Uterus (tissue), 4 donors: ENCODE measurements around the gene RNF214. TPM values are rescaled to one million over a fixed set of nuclear protein-coding genes. Genes with fewer than 3 reads are reported as not detected.

ENCODE experiments used
- DNase-seq, 2 donors: peaks; one replicate each; pipeline ENCODE4 v3.0.0-alpha.2; 2019 to 2020
- H3K27ac ChIP-seq, 2 donors: fragments of 200-600 bp; sonication (generic); 1 replicate in 1 of 2; 2 replicates in 1 of 2; pipeline ENCODE4 v1.5.1; 2016 to 2018
- H3K27me3 ChIP-seq, 2 donors: fragments of 200-600 bp; sonication (generic); one replicate each; pipeline ENCODE4 v1.5.1; 2018 to 2019; ENCODE audit warnings: control low read depth in 1 of 2
- H3K36me3 ChIP-seq, 2 donors: fragments of 200-600 bp; sonication (generic); one replicate each; pipeline ENCODE4 v1.5.1; 2019; ENCODE audit warnings: control low read depth in 1 of 2
- H3K4me1 ChIP-seq, 2 donors: fragments of 200-600 bp; sonication (generic); one replicate each; pipeline ENCODE4 v1.5.1; 2018 to 2019; ENCODE audit warnings: control low read depth in 1 of 2
- H3K4me3 ChIP-seq, 2 donors: fragments of 200-600 bp; sonication (generic); 1 replicate in 1 of 2; 2 replicates in 1 of 2; pipeline ENCODE4 v1.5.1; 2018 to 2019; ENCODE audit warnings: mild to moderate bottlenecking in 1 of 2
- H3K9me3 ChIP-seq, 2 donors: fragments of 200-600 bp; sonication (generic); one replicate each; pipeline ENCODE4 v1.5.1; 2019; ENCODE audit warnings: control low read depth in 1 of 2
- CTCF ChIP-seq, 4 experiments: fragments of 200-600 bp in 2 of 4; fragments of 450-650 bp in 2 of 4; sonication (generic) in 2 of 4; IDR thresholded peaks; one replicate each; pipeline ENCODE4 v1.5.1; 2016 to 2019; ENCODE audit warnings: antibody characterized with exemption in 4 of 4, mild to moderate bottlenecking in 2 of 4, moderate library complexity in 1 of 4
- POLR2A ChIP-seq, 2 donors: fragments of 450-650 bp; IDR thresholded peaks; one replicate each; pipeline ENCODE4 v1.6.1; 2016; ENCODE audit warnings: antibody characterized with exemption in 2 of 2, mild to moderate bottlenecking in 1 of 2, moderate library complexity in 1 of 2
- intact Hi-C: fragments of 100-400 bp; cut with DNase I; formaldehyde crosslinking; loops from one replicate; pipeline ENCODE4 v1.15.1; 2023; ENCODE audit warnings: low total_unique reads
- total RNA-seq, 4 donors: library from RNA; depleted of rRNA in 3 of 4; stranded (reverse); fragments of >200 nt in 3 of 4; gene quantifications; one replicate each; pipeline versions ENCODE4 v1.1.0 to v1.2.4, GENCODE V29; 2014 to 2023
- donor health status: DM: yes; HTN: yes; CAD: no.

Gene RNF214
- total RNA-seq, 4 donors from 2014 or later = 4.4 to 38.6 (median 11.4) TPM

GRCh38 chr11:117198613-117199012, 33.9 kb upstream of the RNF214 start:
- Histone ChIP-seq H3K36me3 (no peaks in the 10 kb centered on the region), H3K4me1 (no peaks in the 10 kb centered on the region)

GRCh38 chr11:117199053-117199915, 33.2 kb upstream of the RNF214 start, which contains the start of gene TAGLN:
Gene TAGLN (plus strand): TSS chr11:117199370. CDS start chr11:117203014, 3,644 bp downstream.
- no peaks in the 10 kb centered on the region for H3K9me3 ChIP-seq
- intact Hi-C loops = no loop called here
- TF ChIP-seq POLR2A (IDR thresholded peaks at IDR 0.05) (peak; percentile 73 to 85), CTCF (IDR thresholded peaks at IDR 0.05) (peak in 1 of 4 experiments; percentile 12)
- no peaks in the 10 kb centered on the region for H3K27me3 ChIP-seq
- H3K4me1 ChIP-seq = peaks cover 0 to 1% of the 10 kb centered on the region in 2 donors
- no peaks in the 10 kb centered on the region for H3K36me3 ChIP-seq
- H3K4me3 ChIP-seq = peak within 1 kb of the TSS; percentile 58 to 95
- DNase-seq = peak; percentile 94 to 97
- H3K27ac ChIP-seq = peak within 1 kb of the TSS; percentile 97 to 98

More at GRCh38 chr11:117198613-117199012, 33.9 kb upstream of the RNF214 start:
- intact Hi-C loops = no loop called here
- Histone ChIP-seq H3K27ac (peak overlapping the region; percentile 97 to 98), H3K9me3 (no peaks in the 10 kb centered on the region), H3K4me3 (peak overlapping the region; percentile 58 to 95), H3K27me3 (no peaks in the 10 kb centered on the region)
- DNase-seq = no peak
- no peak for TF ChIP-seq POLR2A (IDR thresholded peaks at IDR 0.05)
- TF ChIP-seq CTCF (IDR thresholded peaks at IDR 0.05) = no peak

- intact Hi-C loops = no loop called here
- Histone ChIP-seq H3K9me3 (no peaks in the 10 kb centered on the region), H3K36me3 (no peaks in the 10 kb centered on the region), H3K4me1 (peaks cover 0 to 10% of the 10 kb centered on the region in 2 donors), H3K27ac (peak overlapping the region; percentile 97 to 98), H3K27me3 (no peaks in the 10 kb centered on the region), H3K4me3 (peak overlapping the region; percentile 58 to 95)
- TF ChIP-seq CTCF (IDR thresholded peaks at IDR 0.05) (no peak), POLR2A (IDR thresholded peaks at IDR 0.05) (peak in 1 of 2 donors; percentile 7)
- DNase-seq = peak in 1 of 2 donors; percentile 49
These were observed 32.3 kb upstream of the RNF214 start for GRCh38 chr11:117199916-117200812.

GRCh38 chr11:117200813-117201657, 31.4 kb upstream of the RNF214 start:
- intact Hi-C loops = no loop called here
- peak in 1 of 2 donors; percentile 40 for DNase-seq
- H3K36me3 ChIP-seq = no peaks in the 10 kb centered on the region
- peak overlapping the region; percentile 97 to 98 for H3K27ac ChIP-seq
- TF ChIP-seq POLR2A (IDR thresholded peaks at IDR 0.05) (no peak), CTCF (IDR thresholded peaks at IDR 0.05) (no peak)
- H3K27me3 ChIP-seq = no peaks in the 10 kb centered on the region
- H3K9me3 ChIP-seq = no peaks in the 10 kb centered on the region
- peak overlapping the region; percentile 58 to 95 for H3K4me3 ChIP-seq
- peaks cover 0 to 12% of the 10 kb centered on the region in 2 donors for H3K4me1 ChIP-seq
